ENCODE results near the gene CCDC167. TPM values are rescaled to one million over a fixed set of nuclear protein-coding genes. Genes with fewer than 3 reads are reported as not detected.

CCDC167 gene
- total RNA-seq, 1 donor, result 7.0 TPM

- DNase-seq (ENCODE audit: low read depth in 2 of 3, low spot score in 2 of 3), result no peak
Observed at GRCh38 chr6:37491171-37491829, 8.4 kb downstream of the CCDC167 start.

- no peak for DNase-seq (ENCODE audit: low read depth in 2 of 3, low spot score in 2 of 3)
Observed at GRCh38 chr6:37490536-37491170, 9.0 kb downstream of the CCDC167 start.

GRCh38 chr6:37489697-37490336, 9.9 kb downstream of the CCDC167 start:
- DNase-seq (ENCODE audit: low read depth in 2 of 3, low spot score in 2 of 3), result peak in 1 of 3 donors; percentile 64

GRCh38 chr6:37488476-37488875, 11.2 kb downstream of the CCDC167 start:
- no peak for DNase-seq (ENCODE audit: low read depth in 2 of 3, low spot score in 2 of 3)

- DNase-seq (ENCODE audit: low read depth in 2 of 3, low spot score in 2 of 3), result peak in 1 of 3 donors; percentile 41
Observed at GRCh38 chr6:37487591-37488380, 11.9 kb downstream of the CCDC167 start.

- no peak for DNase-seq (ENCODE audit: low read depth in 2 of 3, low spot score in 2 of 3)
Observed at GRCh38 chr6:37486121-37486839, 13.4 kb downstream of the CCDC167 start.

- DNase-seq (ENCODE audit: low read depth in 2 of 3, low spot score in 2 of 3), result no peak
Observed at GRCh38 chr6:37485291-37485702, 14.4 kb downstream of the CCDC167 start.

- DNase-seq (ENCODE audit: low read depth in 2 of 3, low spot score in 2 of 3), result no peak
Observed at GRCh38 chr6:37484786-37485170, 14.9 kb downstream of the CCDC167 start.

- peak; percentile 59 to 71 (median 69) for DNase-seq (ENCODE audit: low read depth in 2 of 3, low spot score in 2 of 3)
Observed at GRCh38 chr6:37483917-37484785, 15.5 kb downstream of the CCDC167 start.

GRCh38 chr6:37483252-37483901, 16.3 kb downstream of the CCDC167 start:
- no peak for DNase-seq (ENCODE audit: low read depth in 2 of 3, low spot score in 2 of 3)

GRCh38 chr6:37482606-37483251, 17.0 kb downstream of the CCDC167 start:
- no peak for DNase-seq (ENCODE audit: low read depth in 2 of 3, low spot score in 2 of 3)

GRCh38 chr6:37481711-37482605, 17.7 kb downstream of the CCDC167 start:
- DNase-seq (ENCODE audit: low read depth in 2 of 3, low spot score in 2 of 3), result no peak

- DNase-seq (ENCODE audit: low read depth in 2 of 3, low spot score in 2 of 3), result no peak
Observed at GRCh38 chr6:37480951-37481534, 18.6 kb downstream of the CCDC167 start.

GRCh38 chr6:37480118-37480736, 19.5 kb downstream of the CCDC167 start:
- DNase-seq (ENCODE audit: low read depth in 2 of 3, low spot score in 2 of 3), result no peak

GRCh38 chr6:37479266-37479854, 20.3 kb downstream of the CCDC167 start:
- DNase-seq (ENCODE audit: low read depth in 2 of 3, low spot score in 2 of 3), result no peak

- no peak for DNase-seq (ENCODE audit: low read depth in 2 of 3, low spot score in 2 of 3)
Observed at GRCh38 chr6:37478827-37479226, 20.9 kb downstream of the CCDC167 start.

Data from hematopoietic multipotent progenitor cell (in vitro differentiated cells).